Stimulated activated memory B cell treated with anti-CD40 and anti-IgM and Interleukin-4, amounts not matched to agents 10 μg/mL and 1 μg/mL and 100 μg/mL, for 72 hours (primary cell): Measurements from ENCODE around the gene VWA5B2.

Source experiments
- ATAC-seq: fragments of 150-1000 bp; cut with Tn5 transposase; 2 replicates; pipeline ENCODE4 v1.10.0; 2021
- H3K27ac Mint-ChIP-seq: one replicate; pipeline ENCODE4 v1.8.0; 2022; ENCODE audit warnings: mild to moderate bottlenecking, mixed read lengths
- H3K27me3 Mint-ChIP-seq: one replicate; pipeline ENCODE4 v1.8.0; 2022; ENCODE audit warnings: mixed read lengths
- H3K36me3 Mint-ChIP-seq: one replicate; pipeline ENCODE4 v1.8.0; 2022; ENCODE audit warnings: mixed read lengths
- H3K4me1 Mint-ChIP-seq: one replicate; pipeline ENCODE4 v1.8.0; 2022; ENCODE audit warnings: mixed read lengths
- H3K4me3 Mint-ChIP-seq: one replicate; pipeline ENCODE4 v1.8.0; 2022; ENCODE audit warnings: mild to moderate bottlenecking, moderate library complexity, mixed read lengths
- H3K9me3 Mint-ChIP-seq: one replicate; pipeline ENCODE4 v1.8.0; 2022; ENCODE audit warnings: mixed read lengths

The VWA5B2 gene

GRCh38 chr3:184229394-184230080, at the start of gene VWA5B2:
Gene VWA5B2, plus strand, starts transcription at chr3:184229585. Its CDS starts 944 bp downstream, at chr3:184230529.
- Mint-ChIP-seq H3K27ac (no peak within 1 kb of the TSS), H3K36me3 (no peaks in the 10 kb centered on the region), H3K4me3 (peak within 1 kb of the TSS; percentile 79), H3K4me1 (peaks cover 17% of the 10 kb centered on the region), H3K9me3 (no peaks in the 10 kb centered on the region), H3K27me3 (peaks cover 82% of the 10 kb centered on the region)
- ATAC-seq = peak; percentile 94

- no peak for ATAC-seq
- Mint-ChIP-seq H3K9me3 (no peaks in the 10 kb centered on the region), H3K4me1 (peaks cover 36% of the 10 kb centered on the region), H3K27ac (no peak overlapping the region), H3K27me3 (no peaks in the 10 kb centered on the region), H3K4me3 (no peak overlapping the region), H3K36me3 (peaks cover 69% of the 10 kb centered on the region)
These were observed 49.2 kb upstream of the VWA5B2 start for GRCh38 chr3:184180165-184180564.

GRCh38 chr3:184181596-184181995, 47.8 kb upstream of the VWA5B2 start:
- Mint-ChIP-seq H3K27me3 (no peaks in the 10 kb centered on the region), H3K36me3 (peaks cover 69% of the 10 kb centered on the region), H3K4me3 (no peak overlapping the region), H3K27ac (no peak overlapping the region), H3K9me3 (no peaks in the 10 kb centered on the region), H3K4me1 (peaks cover 32% of the 10 kb centered on the region)
- no peak for ATAC-seq

GRCh38 chr3:184183679-184184078, 45.7 kb upstream of the VWA5B2 start:
- no peak overlapping the region for H3K27ac Mint-ChIP-seq
- H3K4me1 Mint-ChIP-seq = peaks cover 35% of the 10 kb centered on the region
- no peaks in the 10 kb centered on the region for H3K27me3 Mint-ChIP-seq

GRCh38 chr3:184184546-184185230, 44.7 kb upstream of the VWA5B2 start:
- peaks cover 36% of the 10 kb centered on the region for H3K4me1 Mint-ChIP-seq

More at GRCh38 chr3:184183679-184184078, 45.7 kb upstream of the VWA5B2 start:
- ATAC-seq = no peak
- H3K9me3 Mint-ChIP-seq = no peaks in the 10 kb centered on the region
- H3K36me3 Mint-ChIP-seq = peaks cover 63% of the 10 kb centered on the region
- H3K4me3 Mint-ChIP-seq = no peak overlapping the region

GRCh38 chr3:184185461-184186183, 43.8 kb upstream of the VWA5B2 start:
- H3K4me1 Mint-ChIP-seq = peaks cover 36% of the 10 kb centered on the region
- peaks cover 62% of the 10 kb centered on the region for H3K36me3 Mint-ChIP-seq
- ATAC-seq = peak; percentile 95

More at GRCh38 chr3:184184546-184185230, 44.7 kb upstream of the VWA5B2 start:
- Mint-ChIP-seq H3K27ac (peak overlapping the region; percentile 90), H3K36me3 (peaks cover 61% of the 10 kb centered on the region), H3K9me3 (no peaks in the 10 kb centered on the region), H3K4me3 (peak overlapping the region; percentile 96), H3K27me3 (no peaks in the 10 kb centered on the region)
- no peak for ATAC-seq

GRCh38 chr3:184186184-184186901, 43.0 kb upstream of the VWA5B2 start, which contains the start of gene ABCF3:
Gene ABCF3, plus strand, starts transcription at chr3:184186199. Its CDS starts 9 bp downstream, at chr3:184186208.
- peak; percentile 54 for ATAC-seq
- Mint-ChIP-seq H3K4me3 (peak within 1 kb of the TSS; percentile 96), H3K4me1 (peaks cover 36% of the 10 kb centered on the region), H3K36me3 (peaks cover 60% of the 10 kb centered on the region), H3K27ac (peak within 1 kb of the TSS; percentile 90), H3K9me3 (no peaks in the 10 kb centered on the region), H3K27me3 (no peaks in the 10 kb centered on the region)

More at GRCh38 chr3:184185461-184186183, 43.8 kb upstream of the VWA5B2 start:
- Mint-ChIP-seq H3K27me3 (no peaks in the 10 kb centered on the region), H3K9me3 (no peaks in the 10 kb centered on the region), H3K27ac (peak overlapping the region; percentile 90), H3K4me3 (peak overlapping the region; percentile 96)

GRCh38 chr3:184186902-184187207, 42.5 kb upstream of the VWA5B2 start:
- peaks cover 36% of the 10 kb centered on the region for H3K4me1 Mint-ChIP-seq
- no peaks in the 10 kb centered on the region for H3K9me3 Mint-ChIP-seq
- peak overlapping the region; percentile 90 for H3K27ac Mint-ChIP-seq
- ATAC-seq = no peak
- peaks cover 60% of the 10 kb centered on the region for H3K36me3 Mint-ChIP-seq
- no peaks in the 10 kb centered on the region for H3K27me3 Mint-ChIP-seq
- peak overlapping the region; percentile 96 for H3K4me3 Mint-ChIP-seq

- Mint-ChIP-seq H3K27ac (no peak overlapping the region), H3K9me3 (no peaks in the 10 kb centered on the region), H3K36me3 (peaks cover 61% of the 10 kb centered on the region), H3K4me3 (no peak overlapping the region), H3K27me3 (no peaks in the 10 kb centered on the region), H3K4me1 (peaks cover 36% of the 10 kb centered on the region)
- ATAC-seq = no peak
These were observed 41.3 kb upstream of the VWA5B2 start for GRCh38 chr3:184188080-184188479.

- no peak overlapping the region for H3K27ac Mint-ChIP-seq
- no peak for ATAC-seq
- H3K27me3 Mint-ChIP-seq = no peaks in the 10 kb centered on the region
- peaks cover 36% of the 10 kb centered on the region for H3K4me1 Mint-ChIP-seq
- H3K36me3 Mint-ChIP-seq = peaks cover 61% of the 10 kb centered on the region
- no peak overlapping the region for H3K4me3 Mint-ChIP-seq
- H3K9me3 Mint-ChIP-seq = no peaks in the 10 kb centered on the region
These were observed 40.0 kb upstream of the VWA5B2 start for GRCh38 chr3:184189421-184189820.

GRCh38 chr3:184192889-184193288, 36.5 kb upstream of the VWA5B2 start:
- H3K4me1 Mint-ChIP-seq = peaks cover 9% of the 10 kb centered on the region
- no peak for ATAC-seq
- no peak overlapping the region for H3K4me3 Mint-ChIP-seq
- H3K36me3 Mint-ChIP-seq = peaks cover 74% of the 10 kb centered on the region
- H3K9me3 Mint-ChIP-seq = no peaks in the 10 kb centered on the region
- no peaks in the 10 kb centered on the region for H3K27me3 Mint-ChIP-seq
- no peak overlapping the region for H3K27ac Mint-ChIP-seq

GRCh38 chr3:184193991-184194539, 35.3 kb upstream of the VWA5B2 start:
- no peaks in the 10 kb centered on the region for H3K9me3 Mint-ChIP-seq
- no peak overlapping the region for H3K4me3 Mint-ChIP-seq
- H3K27ac Mint-ChIP-seq = no peak overlapping the region
- no peak for ATAC-seq
- H3K4me1 Mint-ChIP-seq = no peaks in the 10 kb centered on the region
- H3K27me3 Mint-ChIP-seq = no peaks in the 10 kb centered on the region
- peaks cover 67% of the 10 kb centered on the region for H3K36me3 Mint-ChIP-seq

- H3K9me3 Mint-ChIP-seq = no peaks in the 10 kb centered on the region
- H3K4me3 Mint-ChIP-seq = no peak overlapping the region
- H3K36me3 Mint-ChIP-seq = peaks cover 46% of the 10 kb centered on the region
- ATAC-seq = no peak
- H3K27me3 Mint-ChIP-seq = no peaks in the 10 kb centered on the region
- H3K27ac Mint-ChIP-seq = no peak overlapping the region
- H3K4me1 Mint-ChIP-seq = no peaks in the 10 kb centered on the region
These were observed 32.8 kb upstream of the VWA5B2 start for GRCh38 chr3:184196536-184196935.

GRCh38 chr3:184198509-184198908, 30.9 kb upstream of the VWA5B2 start:
- Mint-ChIP-seq H3K9me3 (no peaks in the 10 kb centered on the region), H3K27me3 (no peaks in the 10 kb centered on the region), H3K27ac (no peak overlapping the region), H3K4me3 (no peak overlapping the region), H3K36me3 (peaks cover 26% of the 10 kb centered on the region), H3K4me1 (no peaks in the 10 kb centered on the region)
- no peak for ATAC-seq

GRCh38 chr3:184200825-184201224, 28.6 kb upstream of the VWA5B2 start:
- Mint-ChIP-seq H3K9me3 (no peaks in the 10 kb centered on the region), H3K4me1 (no peaks in the 10 kb centered on the region), H3K27me3 (peaks cover 6% of the 10 kb centered on the region), H3K36me3 (peaks cover 3% of the 10 kb centered on the region), H3K4me3 (no peak overlapping the region), H3K27ac (no peak overlapping the region)
- no peak for ATAC-seq
